Endothelial cell of umbilical vein (primary cell): Measurements from ENCODE around the gene ITPR1. TPM values are rescaled to one million over a fixed set of nuclear protein-coding genes. Genes with fewer than 3 reads are reported as not detected.

ENCODE experiments used
- BruUV-seq: library from RNA; stranded (reverse); fragments of 400-500 nt; replicated peaks from 2 replicates; lab custom pipeline; 2021; lab: Mats Ljungman, UMichigan
- CTCF ChIA-PET: fragments of 300-600, 350-600 bp; sonication (Branson Sonifier 250); formaldehyde crosslinking; loops from one replicate; lab custom pipeline; 2021; ENCODE audit warnings: antibody characterized with exemption, inconsistent platforms; lab: Charles Lee
- POLR2A ChIA-PET: fragments of 300-600, 350-600 bp; sonication (Branson Sonifier 250); formaldehyde crosslinking; loops from one replicate; lab custom pipeline; 2021; ENCODE audit warnings: antibody characterized with exemption, inconsistent platforms; lab: Charles Lee
- DNase-seq: peaks from one replicate; pipeline ENCODE4 v3.0.0-alpha.2; 2011; ENCODE audit warnings: low read depth, low spot score
- FAIRE-seq: peaks from 2 replicates; lab custom pipeline; 2011; peaks lifted over from hg19 to GRCh38; lab: Jason Lieb, UNC
- H2AFZ ChIP-seq: 2 replicates; pipeline ENCODE4 v1.6.0; 2012; ENCODE audit warnings: low read depth, low read length, control low read depth, inconsistent platforms
- H3K27ac ChIP-seq: 2 replicates; pipeline ENCODE4 v1.5.1; 2011; ENCODE audit warnings: low read depth, mild to moderate bottlenecking, control low read depth, low read length, moderate library complexity; ENCODE audit not compliant: insufficient read depth
- H3K27me3 ChIP-seq, 2 experiments: 2 replicates each; pipeline versions ENCODE4 v1.6.0 to v1.6.1; 2011; ENCODE audit warnings: low read length in 2 of 2, mixed read lengths in 1 of 2; ENCODE audit not compliant: control insufficient read depth in 2 of 2, insufficient read depth in 2 of 2
- H3K36me3 ChIP-seq, 2 experiments: 2 replicates in 1 of 2; 3 replicates in 1 of 2; pipeline ENCODE4 v1.5.1; 2011; ENCODE audit warnings: low read length in 2 of 2, mild to moderate bottlenecking in 1 of 2, moderate library complexity in 1 of 2; ENCODE audit not compliant: control insufficient read depth in 2 of 2, insufficient read depth in 2 of 2; ENCODE audit errors: extremely low read depth in 1 of 2
- H3K4me1 ChIP-seq: 3 replicates; pipeline ENCODE4 v1.5.1; 2011; ENCODE audit warnings: mild to moderate bottlenecking, low read length; ENCODE audit not compliant: control insufficient read depth, insufficient read depth; ENCODE audit errors: extremely low read depth
- H3K4me2 ChIP-seq: 2 replicates; pipeline ENCODE4 v1.6.1; 2011; ENCODE audit warnings: low read length, control low read depth, mixed read lengths; ENCODE audit not compliant: insufficient read depth
- H3K4me3 ChIP-seq, 3 experiments: fragments of 200-600 bp in 1 of 3; sonication (generic), shearing (Covaris generic) in 1 of 3; replicated peaks in 1 of 3; 2 replicates each; pipeline ENCODE4 v1.5.1; 2011 to 2016; ENCODE audit warnings: control low read depth in 3 of 3, low read length in 3 of 3, mild to moderate bottlenecking in 2 of 3, inconsistent platforms in 1 of 3, low read depth in 1 of 3, moderate library complexity in 1 of 3; ENCODE audit not compliant: insufficient read depth in 1 of 3
- H3K79me2 ChIP-seq: 2 replicates; pipeline ENCODE4 v1.6.0; 2012; ENCODE audit warnings: low read length, inconsistent platforms; ENCODE audit not compliant: control insufficient read depth, insufficient read depth
- H3K9ac ChIP-seq: replicated peaks from 2 replicates; pipeline ENCODE3; 2011; ENCODE audit warnings: low read length, control low read depth; ENCODE audit not compliant: insufficient read depth; ENCODE audit errors: extremely low read depth
- H3K9me1 ChIP-seq: replicated peaks from 3 replicates; pipeline ENCODE4 v1.6.0; 2011; ENCODE audit warnings: mild to moderate bottlenecking, low read length; ENCODE audit not compliant: control insufficient read depth, insufficient read depth; ENCODE audit errors: extremely low read depth
- H3K9me3 ChIP-seq: replicated peaks from 2 replicates; pipeline ENCODE4 v1.5.1; 2012; ENCODE audit warnings: low read length, inconsistent platforms; ENCODE audit not compliant: control insufficient read depth, insufficient read depth
- H4K20me1 ChIP-seq: replicated peaks from 2 replicates; pipeline ENCODE3; 2011; ENCODE audit warnings: mild to moderate bottlenecking, low read length; ENCODE audit not compliant: control insufficient read depth, insufficient read depth; ENCODE audit errors: extremely low read depth
- CTCF ChIP-seq, 2 donors: IDR thresholded peaks; 1 replicate in 1 of 2; 2 replicates in 1 of 2; pipeline ENCODE4 v1.5.1; 2011; ENCODE audit warnings: low read length in 2 of 2, mild to moderate bottlenecking in 2 of 2, moderate library complexity in 2 of 2, control low read depth in 1 of 2, inconsistent platforms in 1 of 2, low read depth in 1 of 2; ENCODE audit not compliant: insufficient read depth in 1 of 2; ENCODE audit errors: extremely low read depth in 1 of 2
- EZH2 ChIP-seq: IDR thresholded peaks from 2 replicates; pipeline ENCODE4 v1.6.1; 2012; ENCODE audit warnings: borderline replicate concordance, low read depth, mild to moderate bottlenecking, moderate library complexity, low read length, inconsistent platforms; ENCODE audit not compliant: severe bottlenecking
- FOS ChIP-seq: IDR thresholded peaks from 2 replicates; pipeline ENCODE4 v1.6.1; 2011; ENCODE audit warnings: mild to moderate bottlenecking, low read length, moderate library complexity, borderline replicate concordance; ENCODE audit not compliant: insufficient read depth
- GATA2 ChIP-seq: IDR thresholded peaks from 2 replicates; pipeline ENCODE4 v1.7.0; 2011; ENCODE audit warnings: low read depth, mild to moderate bottlenecking, moderate library complexity, mixed read lengths, low read length; ENCODE audit not compliant: insufficient read length, insufficient read depth
- JUN ChIP-seq: IDR thresholded peaks from 2 replicates; pipeline ENCODE4 v1.6.1; 2011; ENCODE audit warnings: borderline replicate concordance, low read depth; ENCODE audit not compliant: insufficient read length, insufficient read depth
- MAX ChIP-seq: IDR thresholded peaks from 2 replicates; pipeline ENCODE4 v1.6.1; 2011; ENCODE audit not compliant: insufficient read depth, insufficient read length
- MYC ChIP-seq: IDR thresholded peaks from one replicate; pipeline ENCODE4 v1.6.1; 2011; ENCODE audit warnings: mild to moderate bottlenecking, low read depth, low read length
- POLR2A ChIP-seq: IDR thresholded peaks from 2 replicates; pipeline ENCODE4 v1.6.1; 2012; ENCODE audit warnings: low read depth, mild to moderate bottlenecking, control low read depth, low read length
- POLR2AphosphoS5 ChIP-seq: IDR thresholded peaks from 2 replicates; pipeline ENCODE4 v1.6.1; 2012; ENCODE audit warnings: low read depth, mild to moderate bottlenecking, control low read depth, low read length, moderate library complexity; ENCODE audit not compliant: insufficient read depth
- dilution Hi-C: fragments of 300-500 bp; cut with MboI; formaldehyde crosslinking; loops from one replicate; pipeline ENCODE4 v1.15.0; 2019; ENCODE audit warnings: low sequenced_read_pairs; ENCODE audit not compliant: extremely low pct_ligation_motif_present
- intact Hi-C: fragments of 100-400 bp; cut with micrococcal nuclease; formaldehyde crosslinking; loops from one replicate; pipeline ENCODE4 v1.10.0; 2022
- polyA plus RNA-seq, 4 experiments: library from polyadenylated mRNA; depleted of rRNA in 3 of 4; stranded (reverse) in 3 of 4; unstranded in 1 of 4; fragments of >200 nt; gene quantifications; 2 replicates each; pipeline versions ENCODE4 v1.2.1 to v1.2.3, GENCODE V29; 2011 to 2012; ENCODE audit warnings: missing spikeins in 1 of 4
- total RNA-seq: library from RNA; stranded (reverse); gene quantifications from 2 replicates; pipeline ENCODE4 v1.2.3, GENCODE V29; 2021

The ITPR1 gene
- total and polyA plus RNA-seq, 2 donors (not counting 3 experiments of a cell fraction or from before 2014, with no cell fraction given): 5.1 to 16.1 TPM

DNA sequence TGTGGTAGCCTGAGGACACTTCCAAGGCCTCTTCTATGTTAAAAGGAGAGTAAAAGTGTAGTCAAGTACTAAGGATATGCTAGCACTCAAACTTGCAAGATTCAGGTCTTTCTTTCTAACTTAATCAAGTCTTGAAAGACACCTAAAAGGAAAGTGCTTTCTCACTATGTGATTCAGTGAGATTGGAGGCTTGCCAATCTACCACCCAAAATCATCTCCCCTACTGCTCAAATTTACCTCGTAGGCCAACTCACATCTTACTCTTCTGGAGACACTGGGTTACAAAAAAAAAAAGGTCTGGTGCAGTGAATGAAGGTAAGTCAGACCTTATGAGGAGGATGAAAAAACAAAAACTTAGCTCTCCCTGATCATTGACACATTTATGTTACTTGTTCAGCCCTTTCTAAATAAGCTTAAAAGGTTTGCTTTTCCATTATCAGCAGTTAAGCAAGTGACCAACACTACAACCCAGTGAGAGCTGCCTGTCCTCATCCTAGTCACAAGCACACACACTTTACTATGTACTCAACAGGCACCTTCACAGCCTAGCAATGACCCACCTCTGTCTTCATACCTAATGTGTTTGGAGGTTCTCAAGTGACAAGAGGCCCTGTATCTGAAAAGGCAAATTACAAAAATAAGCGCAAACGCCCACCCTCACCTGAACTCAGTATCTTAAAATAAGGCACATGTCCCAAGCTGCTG is 45.7 kb upstream of the ITPR1 start:
- no peaks in the 10 kb centered on the region for H3K9me3 ChIP-seq
- H3K27me3 ChIP-seq: no peaks in the 10 kb centered on the region
- H3K9ac ChIP-seq: no peak overlapping the region
- CTCF ChIA-PET: no interaction called here
- DNase-seq: no peak
- no peaks in the 10 kb centered on the region for H4K20me1 ChIP-seq
- intact Hi-C loops (no loop called here), dilution Hi-C loops (no loop called here)
- no peaks in the 10 kb centered on the region for H3K4me1 ChIP-seq
- POLR2A ChIA-PET: no interaction called here
- H3K79me2 ChIP-seq: no peaks in the 10 kb centered on the region
- no TSS peak for BruUV-seq
- TF ChIP-seq POLR2AphosphoS5 (no peak), POLR2A (no peak), MYC (no peak), JUN (no peak), MAX (no peak), GATA2 (no peak), EZH2 (no peak), FOS (no peak), CTCF (IDR thresholded peaks at IDR 0.05; ENCODE audit: extremely low read depth in 1 of 2, insufficient read depth in 1 of 2, low read depth in 1 of 2, low read length in 2 of 2) (no peak)
- H2AFZ ChIP-seq: no peak overlapping the region
- H3K27ac ChIP-seq: no peak overlapping the region
- H3K4me2 ChIP-seq: no peak overlapping the region
- H3K9me1 ChIP-seq: no peaks in the 10 kb centered on the region
- no peak overlapping the region for H3K4me3 ChIP-seq
- H3K36me3 ChIP-seq: peaks cover 0 to 3% of the 10 kb centered on the region in 2 experiments
- FAIRE-seq: no peak
